Panc1 (cell line): ENCODE results near the gene SYCN. TPM values are rescaled to one million over a fixed set of nuclear protein-coding genes. Genes with fewer than 3 reads are reported as not detected.

Experiments used
- ATAC-seq: fragments of 200-7000 bp; cut with Tn5 transposase; 2 replicates; pipeline ENCODE4 v1.9.1; 2020; ENCODE audit warnings: mild to moderate bottlenecking, moderate library complexity
- BruUV-seq: library from RNA; stranded (reverse); fragments of 400-500 nt; replicated peaks from 2 replicates; lab custom pipeline; 2021; lab: Mats Ljungman, UMichigan
- CTCF ChIA-PET: fragments of 300-600 bp; sonication (Branson Sonifier 250); formaldehyde crosslinking; loops from one replicate; lab custom pipeline; 2022; ENCODE audit warnings: antibody characterized with exemption; lab: Charles Lee
- POLR2A ChIA-PET: fragments of 300-600 bp; sonication (Branson Sonifier 250); formaldehyde crosslinking; loops from one replicate; lab custom pipeline; 2022; ENCODE audit warnings: antibody characterized with exemption; lab: Charles Lee
- DNase-seq: peaks from one replicate; pipeline ENCODE4 v3.0.0-alpha.2; 2010; ENCODE audit warnings: low read depth, low spot score
- H3K27ac ChIP-seq: 2 replicates; pipeline ENCODE4 v1.5.1; 2011; ENCODE audit warnings: mild to moderate bottlenecking, low read length, inconsistent platforms
- H3K27me3 ChIP-seq: fragments of 200-500 bp; sonication (Bioruptor generic); 2 replicates; pipeline ENCODE4 v1.6.0; 2014; ENCODE audit warnings: low read length, inconsistent platforms; ENCODE audit not compliant: control insufficient read depth, insufficient read depth
- H3K36me3 ChIP-seq: fragments of 200-500 bp; sonication (Bioruptor generic); 2 replicates; pipeline ENCODE4 v1.5.1; 2014; ENCODE audit warnings: inconsistent platforms, mild to moderate bottlenecking, low read length, moderate library complexity; ENCODE audit not compliant: control insufficient read depth, insufficient read depth
- H3K4me1 ChIP-seq: 2 replicates; pipeline ENCODE4 v1.5.1; 2011; ENCODE audit warnings: inconsistent platforms, mild to moderate bottlenecking, low read length, moderate library complexity; ENCODE audit not compliant: control insufficient read depth, insufficient read depth
- H3K4me3 ChIP-seq, 2 experiments: 2 replicates each; pipeline ENCODE4 v1.5.1; 2011 to 2012; ENCODE audit warnings: low read depth in 2 of 2, low read length in 2 of 2, mild to moderate bottlenecking in 2 of 2, inconsistent platforms in 1 of 2, moderate library complexity in 1 of 2
- H3K9me3 ChIP-seq: fragments of 200-500 bp; sonication (Bioruptor generic); 2 replicates; pipeline ENCODE4 v1.5.1; 2014; ENCODE audit warnings: low read depth, mild to moderate bottlenecking, inconsistent platforms, low read length, moderate library complexity; ENCODE audit not compliant: control insufficient read depth, insufficient read depth
- POLR2AphosphoS5 ChIP-seq: IDR thresholded peaks from 2 replicates; pipeline ENCODE4 v1.6.1; 2012; ENCODE audit warnings: mild to moderate bottlenecking, low read depth, low read length, moderate library complexity
- REST ChIP-seq, 2 experiments: IDR thresholded peaks; 2 replicates each; pipeline ENCODE4 v1.6.1; 2011 to 2012; ENCODE audit warnings: low read depth in 2 of 2, control low read depth in 1 of 2, low read length in 1 of 2, mild to moderate bottlenecking in 1 of 2, moderate library complexity in 1 of 2; ENCODE audit not compliant: insufficient read depth in 1 of 2
- SIN3A ChIP-seq: IDR thresholded peaks from 2 replicates; pipeline ENCODE4 v1.6.1; 2012; ENCODE audit warnings: low read depth, mild to moderate bottlenecking, low read length, moderate library complexity, borderline replicate concordance; ENCODE audit not compliant: insufficient read depth
- TCF7L2 ChIP-seq: IDR thresholded peaks from 2 replicates; pipeline ENCODE4 v1.6.1; 2011; ENCODE audit warnings: mild to moderate bottlenecking, low read depth, low read length, inconsistent platforms
- in situ Hi-C: cut with HindIII; loops from 2 replicates; pipeline ENCODE4 v1.10.0; 2016; ENCODE audit warnings: low sequenced_read_pairs, low pct_unique_long_range_greater_than_20kb
- intact Hi-C: fragments of 100-400 bp; cut with micrococcal nuclease; formaldehyde crosslinking; loops from one replicate; pipeline ENCODE4 v1.10.0; 2022; ENCODE audit not compliant: unreplicated experiment
- total RNA-seq: library from RNA; stranded (reverse); gene quantifications from one replicate; pipeline ENCODE4 v1.2.1, GENCODE V29; 2021; ENCODE audit not compliant: unreplicated experiment
- TF ChIP-seq, protein P1 (sequence below): fragments of 450-650 bp; IDR thresholded peaks from 2 replicates; pipeline ENCODE4 v1.5.1; 2017; ENCODE audit warnings: mild to moderate bottlenecking

The SYCN gene
- total RNA-seq, 1 experiment from 2014 or later, result 0.33 TPM

- no peaks in the 10 kb centered on the region for H3K9me3 ChIP-seq
- POLR2A ChIA-PET, result interaction anchor here (0.8 kb wide), 1 partner anchor 217 kb away, joined by 3 read pairs; no protein-coding TSS in a partner anchor
- in situ Hi-C loops (no loop called here), intact Hi-C loops (no loop called here)
- no peak for DNase-seq
- TF ChIP-seq POLR2AphosphoS5 (no peak), REST (IDR thresholded peaks at IDR 0.05; ENCODE audit: insufficient read depth in 1 of 2, low read depth in 2 of 2, low read length in 1 of 2) (no peak), TCF7L2 (no peak), SIN3A (no peak)
- TF ChIP-seq, protein P1, sequence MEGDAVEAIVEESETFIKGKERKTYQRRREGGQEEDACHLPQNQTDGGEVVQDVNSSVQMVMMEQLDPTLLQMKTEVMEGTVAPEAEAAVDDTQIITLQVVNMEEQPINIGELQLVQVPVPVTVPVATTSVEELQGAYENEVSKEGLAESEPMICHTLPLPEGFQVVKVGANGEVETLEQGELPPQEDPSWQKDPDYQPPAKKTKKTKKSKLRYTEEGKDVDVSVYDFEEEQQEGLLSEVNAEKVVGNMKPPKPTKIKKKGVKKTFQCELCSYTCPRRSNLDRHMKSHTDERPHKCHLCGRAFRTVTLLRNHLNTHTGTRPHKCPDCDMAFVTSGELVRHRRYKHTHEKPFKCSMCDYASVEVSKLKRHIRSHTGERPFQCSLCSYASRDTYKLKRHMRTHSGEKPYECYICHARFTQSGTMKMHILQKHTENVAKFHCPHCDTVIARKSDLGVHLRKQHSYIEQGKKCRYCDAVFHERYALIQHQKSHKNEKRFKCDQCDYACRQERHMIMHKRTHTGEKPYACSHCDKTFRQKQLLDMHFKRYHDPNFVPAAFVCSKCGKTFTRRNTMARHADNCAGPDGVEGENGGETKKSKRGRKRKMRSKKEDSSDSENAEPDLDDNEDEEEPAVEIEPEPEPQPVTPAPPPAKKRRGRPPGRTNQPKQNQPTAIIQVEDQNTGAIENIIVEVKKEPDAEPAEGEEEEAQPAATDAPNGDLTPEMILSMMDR, result no peak
- no peak overlapping the region for H3K27ac ChIP-seq
- no TSS peak for BruUV-seq
- no peaks in the 10 kb centered on the region for H3K36me3 ChIP-seq
- H3K4me1 ChIP-seq, result peaks cover 12% of the 10 kb centered on the region
- ATAC-seq, result no peak
- CTCF ChIA-PET, result interaction anchor here (0.6 kb wide), 1 partner anchor 92 kb away, joined by 3 read pairs; no protein-coding TSS in a partner anchor
- no peaks in the 10 kb centered on the region for H3K27me3 ChIP-seq
- no peak overlapping the region for H3K4me3 ChIP-seq
These were observed 11.2 kb downstream of the SYCN start for GRCh38 chr19:39192846-39193245.

DNA sequence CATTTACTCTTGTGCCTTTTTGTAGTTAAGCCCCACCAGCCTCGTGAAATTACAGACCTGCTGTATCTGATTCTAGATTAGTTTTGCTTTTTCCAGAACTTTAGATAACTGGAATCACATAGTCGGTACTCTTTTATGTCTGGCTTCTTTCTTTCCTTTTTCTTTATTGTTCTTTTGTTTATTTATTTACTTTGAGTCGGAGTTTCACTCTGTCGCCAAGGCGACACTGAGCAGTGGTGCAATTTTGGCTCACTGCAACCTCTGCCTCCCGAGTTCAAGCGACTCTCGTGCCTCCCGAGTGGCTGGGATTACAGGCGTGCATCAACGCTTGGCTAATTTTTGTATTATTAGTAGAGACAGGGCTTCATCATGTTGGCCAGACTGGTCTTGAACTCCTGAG, 13.3 kb downstream of the SYCN start:
- no peak for DNase-seq
- H3K4me1 ChIP-seq, result peaks cover 12% of the 10 kb centered on the region
- intact Hi-C loops (no loop called here), in situ Hi-C loops (no loop called here)
- BruUV-seq, result no TSS peak
- H3K36me3 ChIP-seq, result no peaks in the 10 kb centered on the region
- no peak for TF ChIP-seq POLR2AphosphoS5
- no peak for TF ChIP-seq REST (IDR thresholded peaks at IDR 0.05; ENCODE audit: insufficient read depth in 1 of 2, low read depth in 2 of 2, low read length in 1 of 2)
- TF ChIP-seq TCF7L2, result no peak
- no peak for TF ChIP-seq SIN3A
- TF ChIP-seq, protein P1, result no peak
- H3K4me3 ChIP-seq, result no peak overlapping the region
- ChIA-PET POLR2A (interaction anchor here (1.6 kb wide), 1 partner anchor 200 kb away, joined by 3 read pairs; the partner anchor contains the start of genes MED29 and PAF1), CTCF (interaction anchor here (0.5 to 1.0 kb wide), 4 partner anchors 14 to 553 kb away, joined by 3 to 14 read pairs (median 4); partner anchors contain the start of gene SYCN)
- no peak overlapping the region for H3K27ac ChIP-seq
- H3K27me3 ChIP-seq, result no peaks in the 10 kb centered on the region
- no peak for ATAC-seq
- no peaks in the 10 kb centered on the region for H3K9me3 ChIP-seq
